Bronchial epithelial cell (primary cell): ENCODE measurements around the gene CEP83. TPM values are rescaled to one million over a fixed set of nuclear protein-coding genes. Genes with fewer than 3 reads are reported as not detected.

ENCODE experiments used
- DNase-seq: peaks from one replicate; pipeline ENCODE4 v3.0.0-alpha.2; 2010; ENCODE audit warnings: low read depth
- FAIRE-seq: peaks from 2 replicates; lab custom pipeline; 2011; peaks lifted over from hg19 to GRCh38; lab: Jason Lieb, UNC
- H3K27me3 ChIP-seq: 2 replicates; pipeline ENCODE4 v1.5.1; 2011; ENCODE audit warnings: low read length; ENCODE audit not compliant: control insufficient read depth, insufficient read depth
- H3K36me3 ChIP-seq: 2 replicates; pipeline ENCODE4 v1.5.1; 2011; ENCODE audit warnings: low read length; ENCODE audit not compliant: control insufficient read depth, insufficient read depth
- H3K4me3 ChIP-seq: 2 replicates; pipeline ENCODE4 v1.5.1; 2011; ENCODE audit warnings: mild to moderate bottlenecking, low read depth, low read length, control low read depth
- total RNA-seq: library from RNA; depleted of rRNA; stranded (reverse); fragments of >200 nt; gene quantifications from 2 replicates; pipeline ENCODE4 v1.2.1, GENCODE V29; 2014
- TF ChIP-seq, protein P1 (sequence below): IDR thresholded peaks from 2 replicates; pipeline ENCODE4 v1.5.1; 2011; ENCODE audit warnings: mild to moderate bottlenecking, moderate library complexity, low read length, control low read depth, inconsistent platforms; ENCODE audit not compliant: insufficient read depth, severe bottlenecking

CEP83 gene
- total RNA-seq, 1 donor from 2014 or later = 9.7 TPM

DNA sequence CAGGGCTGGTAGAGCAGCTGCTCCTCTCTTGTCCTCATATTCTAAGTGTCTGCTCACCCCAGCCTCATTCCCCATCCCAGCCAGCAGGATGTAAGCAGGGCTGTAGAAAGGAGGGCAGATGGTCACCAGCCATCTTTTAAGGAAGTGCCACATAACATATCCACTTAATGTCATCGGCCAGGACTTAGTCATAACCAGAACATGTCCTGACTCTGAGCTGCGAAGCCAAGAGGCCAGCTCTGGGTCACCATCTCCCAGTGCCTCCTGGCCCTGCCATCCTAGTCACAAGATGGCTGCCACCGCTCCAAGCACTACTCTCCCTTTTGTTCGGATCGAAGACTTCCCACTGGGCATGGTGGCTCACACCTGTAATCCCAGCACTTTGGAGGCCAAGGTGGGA lies 187.4 kb downstream of the CEP83 start:
- DNase-seq (no peak), FAIRE-seq (peak; percentile 18)
- Histone ChIP-seq H3K36me3 (no peaks in the 10 kb centered on the region), H3K27me3 (no peaks in the 10 kb centered on the region), H3K4me3 (no peak overlapping the region)
- TF ChIP-seq, protein P1, sequence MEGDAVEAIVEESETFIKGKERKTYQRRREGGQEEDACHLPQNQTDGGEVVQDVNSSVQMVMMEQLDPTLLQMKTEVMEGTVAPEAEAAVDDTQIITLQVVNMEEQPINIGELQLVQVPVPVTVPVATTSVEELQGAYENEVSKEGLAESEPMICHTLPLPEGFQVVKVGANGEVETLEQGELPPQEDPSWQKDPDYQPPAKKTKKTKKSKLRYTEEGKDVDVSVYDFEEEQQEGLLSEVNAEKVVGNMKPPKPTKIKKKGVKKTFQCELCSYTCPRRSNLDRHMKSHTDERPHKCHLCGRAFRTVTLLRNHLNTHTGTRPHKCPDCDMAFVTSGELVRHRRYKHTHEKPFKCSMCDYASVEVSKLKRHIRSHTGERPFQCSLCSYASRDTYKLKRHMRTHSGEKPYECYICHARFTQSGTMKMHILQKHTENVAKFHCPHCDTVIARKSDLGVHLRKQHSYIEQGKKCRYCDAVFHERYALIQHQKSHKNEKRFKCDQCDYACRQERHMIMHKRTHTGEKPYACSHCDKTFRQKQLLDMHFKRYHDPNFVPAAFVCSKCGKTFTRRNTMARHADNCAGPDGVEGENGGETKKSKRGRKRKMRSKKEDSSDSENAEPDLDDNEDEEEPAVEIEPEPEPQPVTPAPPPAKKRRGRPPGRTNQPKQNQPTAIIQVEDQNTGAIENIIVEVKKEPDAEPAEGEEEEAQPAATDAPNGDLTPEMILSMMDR = no peak

DNA sequence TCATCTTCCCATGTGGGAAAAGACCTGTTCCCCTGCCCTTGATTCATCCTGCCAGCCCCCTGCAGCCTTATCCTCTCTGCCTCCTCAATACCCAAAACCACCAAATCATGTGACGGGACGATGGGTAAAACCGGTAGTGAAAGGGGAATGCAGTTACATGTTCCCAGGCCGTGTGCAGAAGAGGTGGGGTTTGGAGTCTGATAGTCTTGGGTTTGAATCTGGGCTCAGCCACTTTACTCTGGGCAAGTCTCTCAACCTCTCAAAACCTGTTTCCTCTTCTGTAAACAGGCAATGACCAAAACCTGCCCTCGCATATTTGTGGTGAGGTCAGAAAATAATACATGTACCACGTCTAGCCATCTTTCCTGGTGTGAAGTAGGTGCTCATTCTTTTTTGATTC lies 188.3 kb downstream of the CEP83 start:
- Histone ChIP-seq H3K4me3 (no peak overlapping the region), H3K36me3 (no peaks in the 10 kb centered on the region), H3K27me3 (no peaks in the 10 kb centered on the region)
- TF ChIP-seq, protein P1 = no peak
- FAIRE-seq (no peak), DNase-seq (peak; percentile 11)

DNA sequence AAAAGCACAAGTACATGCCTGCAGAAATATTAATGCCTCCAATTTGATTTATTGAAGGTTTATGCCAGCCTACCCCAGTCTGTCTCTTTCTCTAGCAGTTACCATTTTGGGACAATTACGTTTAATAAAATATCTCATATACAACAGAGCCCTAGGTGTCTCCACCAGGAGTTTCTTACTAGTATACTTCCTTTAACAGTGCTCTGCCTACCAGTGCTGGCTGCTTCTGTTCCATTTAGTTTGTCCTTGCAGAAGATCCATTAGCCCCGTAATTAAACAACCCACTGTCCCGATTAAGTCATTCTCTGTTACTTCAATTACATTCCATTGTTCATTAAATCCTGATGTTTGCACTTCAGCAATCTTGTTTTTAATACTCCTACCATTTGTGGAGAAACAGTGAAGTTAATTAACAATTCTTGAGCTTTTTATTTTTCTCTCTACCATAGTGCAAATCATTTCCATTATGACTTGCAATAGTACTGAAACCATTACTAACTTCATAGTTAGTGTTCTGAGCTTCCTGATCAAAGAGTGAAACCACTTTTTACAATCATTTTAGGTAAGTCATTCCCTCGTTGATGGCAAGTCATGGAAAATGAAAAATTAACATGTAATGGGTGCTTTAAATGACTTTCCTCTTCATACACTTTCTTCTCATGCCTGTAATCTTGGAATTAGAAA lies 190.2 kb downstream of the CEP83 start:
- FAIRE-seq = no peak
- no peaks in the 10 kb centered on the region for H3K27me3 ChIP-seq
- no peaks in the 10 kb centered on the region for H3K36me3 ChIP-seq
- no peak overlapping the region for H3K4me3 ChIP-seq
- TF ChIP-seq, protein P1 = no peak
- no peak for DNase-seq

DNA sequence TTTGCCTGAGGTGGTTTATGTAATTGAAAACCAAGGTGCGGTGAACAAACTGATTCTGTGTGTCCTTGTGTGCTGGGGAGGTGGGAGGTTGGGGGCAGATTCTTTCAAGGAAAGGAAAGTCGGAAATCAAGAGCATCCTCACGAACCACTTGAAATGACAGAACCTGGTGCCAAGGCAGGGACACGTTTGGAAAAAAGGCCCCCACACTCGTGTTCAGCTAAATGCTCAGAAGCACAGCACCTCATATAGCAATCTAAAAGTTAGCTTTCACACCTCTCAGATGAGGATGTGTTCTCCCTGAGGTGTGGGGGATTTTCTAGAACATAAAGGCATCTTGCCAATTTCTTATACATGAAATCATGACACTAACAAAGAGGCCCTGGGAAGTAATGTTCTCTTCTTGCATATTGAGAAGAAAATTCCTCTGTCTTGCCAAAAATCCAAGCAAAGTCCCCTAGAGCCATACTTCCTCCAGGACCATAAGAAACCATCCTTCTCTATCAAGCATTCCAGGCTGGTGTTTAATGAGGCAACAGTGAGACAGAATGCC lies 191.7 kb downstream of the CEP83 start:
- FAIRE-seq (no peak), DNase-seq (no peak)
- H3K36me3 ChIP-seq = no peaks in the 10 kb centered on the region
- H3K27me3 ChIP-seq = no peaks in the 10 kb centered on the region
- H3K4me3 ChIP-seq = no peak overlapping the region
- TF ChIP-seq, protein P1 = no peak

DNA sequence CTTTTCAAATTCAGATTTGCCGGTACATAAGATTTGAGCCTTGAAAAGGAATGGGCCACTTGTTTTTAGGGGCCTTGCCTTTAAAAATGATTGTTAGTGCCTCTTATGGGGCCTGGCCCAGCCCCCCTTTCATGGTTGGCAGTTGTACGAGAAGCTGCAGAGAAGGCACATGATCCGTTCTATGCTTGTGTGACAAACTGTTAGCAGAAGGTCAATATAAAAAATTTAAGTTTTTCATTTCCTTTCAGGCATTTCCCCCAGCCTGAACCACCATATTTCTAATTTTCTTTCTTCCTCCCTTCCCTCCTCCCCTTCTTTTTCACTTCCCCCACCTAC lies 192.2 kb downstream of the CEP83 start:
- no peak overlapping the region for H3K4me3 ChIP-seq
- TF ChIP-seq, protein P1 = no peak
- DNase-seq (no peak), FAIRE-seq (no peak)
- H3K27me3 ChIP-seq = no peaks in the 10 kb centered on the region
- no peaks in the 10 kb centered on the region for H3K36me3 ChIP-seq
